Retinal pigment epithelial cell (primary cell): ENCODE data around the gene S100A7.

Source experiments
- DNase-seq: peaks from one replicate; pipeline ENCODE4 v3.0.0-alpha.2; 2010; ENCODE audit warnings: low read depth
- H3K4me3 ChIP-seq: 2 replicates; pipeline ENCODE4 v1.5.1; 2011; ENCODE audit warnings: mild to moderate bottlenecking, low read length, control low read depth, moderate library complexity
- CTCF ChIP-seq: conservative IDR thresholded peaks from 2 replicates; pipeline ENCODE4 v1.5.1; 2011; ENCODE audit warnings: low read depth, low read length, control low read depth, inconsistent platforms

The S100A7 gene

GRCh38 chr1:153432874-153433681 lies 27.4 kb downstream of the S100A7 start:
- TF ChIP-seq CTCF, result no peak
- no peak overlapping the region for H3K4me3 ChIP-seq
- DNase-seq, result no peak

GRCh38 chr1:153431928-153432327 lies 28.5 kb downstream of the S100A7 start:
- no peak overlapping the region for H3K4me3 ChIP-seq
- no peak for DNase-seq
- no peak for TF ChIP-seq CTCF

- H3K4me3 ChIP-seq, result no peak overlapping the region
- no peak for TF ChIP-seq CTCF
- DNase-seq, result no peak
Measured at GRCh38 chr1:153431427-153431826, 29.0 kb downstream of the S100A7 start.

DNA sequence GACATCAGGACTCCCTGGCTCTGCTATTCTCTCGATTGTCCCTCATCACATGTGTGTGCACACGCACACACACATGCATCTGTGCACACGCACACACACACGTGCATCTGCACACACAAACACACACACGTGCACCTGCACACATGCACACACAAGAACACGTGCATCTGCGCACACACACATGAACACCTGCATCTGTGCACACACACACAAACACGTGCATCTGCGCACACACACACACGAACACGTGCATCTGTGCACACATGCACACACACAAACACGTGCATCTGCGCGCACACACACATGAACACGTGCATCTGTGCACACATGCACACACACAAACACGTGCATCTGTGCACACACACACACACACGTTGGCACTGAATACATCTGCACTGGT lies 29.4 kb downstream of the S100A7 start:
- TF ChIP-seq CTCF, result no peak
- no peak overlapping the region for H3K4me3 ChIP-seq
- no peak for DNase-seq

GRCh38 chr1:153430561-153430960 lies 29.9 kb downstream of the S100A7 start:
- TF ChIP-seq CTCF, result no peak
- no peak for DNase-seq
- no peak overlapping the region for H3K4me3 ChIP-seq

DNA sequence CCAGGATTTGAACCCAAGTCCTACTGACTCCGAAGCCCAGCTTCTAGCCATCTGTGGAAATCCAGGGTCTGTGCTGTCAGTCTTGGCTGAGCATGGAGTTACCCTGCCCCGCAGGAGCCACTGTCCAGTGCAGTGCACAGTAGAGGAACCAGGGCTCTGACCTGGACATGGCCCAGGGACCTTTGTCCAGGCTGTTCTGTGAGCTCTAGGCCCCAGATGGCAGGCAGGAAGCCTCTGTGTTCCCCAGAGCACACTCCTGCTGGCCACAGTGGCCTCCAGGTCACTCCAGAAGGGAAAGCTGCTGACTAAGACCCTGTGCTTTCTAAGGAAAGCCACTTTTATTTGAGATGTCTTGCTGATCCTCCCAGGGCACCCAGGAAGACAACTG lies 30.3 kb downstream of the S100A7 start:
- H3K4me3 ChIP-seq, result no peak overlapping the region
- DNase-seq, result no peak
- no peak for TF ChIP-seq CTCF
